Naive thymus-derived CD4-positive, alpha-beta T cell (primary cell): ENCODE results near the gene RPS25. TPM values are rescaled to one million over a fixed set of nuclear protein-coding genes. Genes with fewer than 3 reads are reported as not detected.

Source experiments
- ATAC-seq: fragments of 150-1000 bp; cut with Tn5 transposase; 2 replicates; pipeline ENCODE4 v1.10.0; 2021; ENCODE audit warnings: mild to moderate bottlenecking, moderate library complexity
- CTCF ChIA-PET: fragments of 350-600 bp; sonication (Branson Sonifier 250); formaldehyde crosslinking; loops from one replicate; lab custom pipeline; 2021; ENCODE audit warnings: antibody characterized with exemption; lab: Charles Lee
- POLR2A ChIA-PET: fragments of 350-600 bp; sonication (Branson Sonifier 250); formaldehyde crosslinking; loops from one replicate; lab custom pipeline; 2021; ENCODE audit warnings: antibody characterized with exemption, inconsistent platforms; lab: Charles Lee
- DNase-seq, 9 donors: peaks; one replicate each; pipeline versions ENCODE4 v3.0.0 to v3.0.0-alpha.2; 2020 to 2022; ENCODE audit warnings: mixed read lengths in 1 of 9
- H3K27ac ChIP-seq: one replicate; pipeline ENCODE4 v1.7.0; 2013; ENCODE audit warnings: mild to moderate bottlenecking, low read depth, low read length, moderate library complexity
- H3K27me3 ChIP-seq, 2 donors: one replicate each; pipeline ENCODE4 v1.7.0; 2013; ENCODE audit warnings: low read length in 2 of 2, mild to moderate bottlenecking in 2 of 2, moderate library complexity in 2 of 2; ENCODE audit not compliant: control insufficient read depth in 2 of 2, insufficient read depth in 2 of 2
- H3K36me3 ChIP-seq, 3 experiments: 1 replicate in 2 of 3; 2 replicates in 1 of 3; pipeline ENCODE4 v1.7.0; 2013; ENCODE audit warnings: low read length in 3 of 3, mild to moderate bottlenecking in 3 of 3, moderate library complexity in 1 of 3; ENCODE audit not compliant: insufficient read depth in 3 of 3, control insufficient read depth in 2 of 3
- H3K4me1 ChIP-seq, 2 donors: one replicate each; pipeline ENCODE4 v1.7.0; 2013; ENCODE audit warnings: low read length in 2 of 2, mild to moderate bottlenecking in 2 of 2, moderate library complexity in 1 of 2; ENCODE audit not compliant: control insufficient read depth in 2 of 2, insufficient read depth in 2 of 2
- H3K4me3 ChIP-seq: 2 replicates; pipeline ENCODE4 v1.7.0; 2013; ENCODE audit warnings: mild to moderate bottlenecking, low read length
- H3K9me3 ChIP-seq, 3 experiments: 1 replicate in 2 of 3; 2 replicates in 1 of 3; pipeline ENCODE4 v1.7.0; 2013; ENCODE audit warnings: low read length in 3 of 3; ENCODE audit not compliant: control insufficient read depth in 2 of 3
- H3K27ac Mint-ChIP-seq, 9 donors: one replicate each; pipeline ENCODE4 v1.8.0; 2020 to 2022; ENCODE audit warnings: mixed read lengths in 9 of 9, mild to moderate bottlenecking in 8 of 9, moderate library complexity in 5 of 9, inconsistent platforms in 2 of 9
- H3K27me3 Mint-ChIP-seq, 5 donors: one replicate each; pipeline ENCODE4 v1.8.0; 2021 to 2022; ENCODE audit warnings: mixed read lengths in 5 of 5, mild to moderate bottlenecking in 1 of 5
- H3K36me3 Mint-ChIP-seq, 5 donors: one replicate each; pipeline ENCODE4 v1.8.0; 2020 to 2022; ENCODE audit warnings: mixed read lengths in 5 of 5, mild to moderate bottlenecking in 3 of 5, inconsistent platforms in 1 of 5
- H3K4me1 Mint-ChIP-seq, 7 donors: one replicate each; pipeline ENCODE4 v1.8.0; 2020 to 2022; ENCODE audit warnings: mixed read lengths in 7 of 7, mild to moderate bottlenecking in 3 of 7, inconsistent platforms in 1 of 7
- H3K4me3 Mint-ChIP-seq, 10 donors: one replicate each; pipeline ENCODE4 v1.8.0; 2020 to 2022; ENCODE audit warnings: mild to moderate bottlenecking in 10 of 10, mixed read lengths in 10 of 10, moderate library complexity in 6 of 10, inconsistent platforms in 2 of 10
- H3K9me3 Mint-ChIP-seq, 11 donors: one replicate each; pipeline ENCODE4 v1.8.0; 2020 to 2022; ENCODE audit warnings: mixed read lengths in 11 of 11, mild to moderate bottlenecking in 4 of 11, inconsistent platforms in 1 of 11, moderate library complexity in 1 of 11
- intact Hi-C, 2 donors: fragments of 100-400 bp; cut with micrococcal nuclease; formaldehyde crosslinking; loops; one replicate each; pipeline ENCODE4 v1.15.1; 2023
- polyA plus RNA-seq, 2 donors: library from polyadenylated mRNA; unstranded; fragments of 300-500 nt; fragmentation: Illumina TruSeq; gene quantifications; one replicate each; pipeline ENCODE4 v1.2.3, GENCODE V29; 2021
- total RNA-seq, 6 experiments: library from RNA in 5 of 6; stranded (reverse) in 5 of 6; gene quantifications; 1 replicate in 5 of 6; 2 replicates in 1 of 6; pipeline ENCODE4 v1.2.3 and lab custom pipeline; 2021 to 2026

Gene RPS25
- total RNA-seq = 1,000 to 10,000 TPM; 1,535 to 3,042 (median 2,772) TPM
- polyA plus RNA-seq = 1,000 to 10,000 TPM; 4,222 to 6,094 TPM
- total RNA-seq (lab: John Stamatoyannopoulos, UW) = 1,112 reads per million, percentile 99 among the genes with 10 or more reads in this experiment

GRCh38 chr11:119018074-119018938, at the start of gene RPS25, which contains the start of gene TRAPPC4:
TSS of gene RPS25 (minus strand) at chr11:119018343. CDS start at chr11:119018284, 59 bp downstream.
TSS of gene TRAPPC4 (plus strand) at chr11:119018766. CDS start at chr11:119018796, 30 bp downstream.
- ChIA-PET CTCF (interaction anchor here (0.8 to 1.7 kb wide), 5 partner anchors 12 to 188 kb away, joined by 3 to 5 read pairs (median 3); partner anchors contain the start of genes CBL and SLC37A4), POLR2A (interaction anchor here (0.6 to 4.2 kb wide), 24 partner anchors 11 to 671 kb away, joined by 3 to 69 read pairs (median 4); partner anchors contain the start of genes ARCN1, C2CD2L, CENATAC and DDX6)
- peak within 1 kb of the TSS; percentile 96 to 100 (median 98) for H3K4me3 Mint-ChIP-seq
- ATAC-seq (peak; percentile 93), DNase-seq (peak; percentile 87 to 98 (median 96))
- Histone ChIP-seq H3K27me3 (no peaks in the 10 kb centered on the region), H3K4me3 (peak within 1 kb of the TSS; percentile 89), H3K4me1 (peaks cover 30 to 32% of the 10 kb centered on the region in 2 donors), H3K9me3 (peaks cover 0 to 3% (median 0%) of the 10 kb centered on the region in 3 experiments), H3K27ac (peak within 1 kb of the TSS; percentile 98), H3K36me3 (peaks cover 21 to 60% (median 29%) of the 10 kb centered on the region in 3 experiments)
- intact Hi-C loops = loop anchor here (1.0 to 5.0 kb wide), 18 partner anchors 12 to 446 kb away; partner anchors contain the start of genes CENATAC (in 2 of the 2), HINFP (in 2 of the 2), HYOU1 (in 2 of the 2) and SLC37A4 (in 2 of the 2)
- H3K9me3 Mint-ChIP-seq = peaks cover 0 to 2% (median 0%) of the 10 kb centered on the region in 11 donors
- no peaks in the 10 kb centered on the region for H3K27me3 Mint-ChIP-seq
- peak within 1 kb of the TSS; percentile 99 to 100 (median 100) for H3K27ac Mint-ChIP-seq
- peaks cover 21 to 75% (median 50%) of the 10 kb centered on the region in 7 donors for H3K4me1 Mint-ChIP-seq
- H3K36me3 Mint-ChIP-seq = peaks cover 3 to 50% (median 36%) of the 10 kb centered on the region in 5 donors

GRCh38 chr11:119067371-119068222, 49.5 kb upstream of the RPS25 start, which contains the start of gene VPS11:
TSS of gene VPS11 (plus strand) at chr11:119067818. CDS start at chr11:119067824, 6 bp downstream.
- Mint-ChIP-seq H3K27ac (peak within 1 kb of the TSS; percentile 92 to 100 (median 97)), H3K9me3 (no peaks in the 10 kb centered on the region), H3K27me3 (no peaks in the 10 kb centered on the region), H3K4me3 (peak within 1 kb of the TSS; percentile 90 to 100 (median 95)), H3K36me3 (peaks cover under 1 to 11% (median 5%) of the 10 kb centered on the region in 5 donors), H3K4me1 (peaks cover 26 to 59% (median 47%) of the 10 kb centered on the region in 7 donors)
- peaks cover 18 to 23% of the 10 kb centered on the region in 2 donors for H3K4me1 ChIP-seq
- intact Hi-C loops = loop anchor here (1.0 to 2.0 kb wide), 14 partner anchors 10 to 256 kb away; partner anchors contain the start of genes DPAGT1 (in 2 of the 2), HINFP (in 2 of the 2), HYOU1 (in 2 of the 2) and RPS25 (in 2 of the 2)
- no peaks in the 10 kb centered on the region for H3K9me3 ChIP-seq
- POLR2A ChIA-PET = interaction anchor here (0.6 to 4.7 kb wide), 40 partner anchors 11 to 271 kb away, joined by 3 to 63 read pairs (median 4); partner anchors contain the start of genes C2CD2L, DPAGT1, HINFP and HMBS
- CTCF ChIA-PET = interaction anchor here (0.6 to 1.5 kb wide), 11 partner anchors 11 to 256 kb away, joined by 3 to 8 read pairs (median 4); partner anchors contain the start of gene HYOU1
- ATAC-seq = peak; percentile 93
- peak within 1 kb of the TSS; percentile 96 for H3K27ac ChIP-seq
- peaks cover 0 to 31% (median 17%) of the 10 kb centered on the region in 3 experiments for H3K36me3 ChIP-seq
- DNase-seq = peak; percentile 81 to 98 (median 97)
- H3K4me3 ChIP-seq = peak within 1 kb of the TSS; percentile 93
- H3K27me3 ChIP-seq = no peaks in the 10 kb centered on the region

GRCh38 chr11:119065369-119065768, 47.2 kb upstream of the RPS25 start:
- ATAC-seq (no peak), DNase-seq (peak in 7 of 9 donors; percentile 35 to 65 (median 54))
- no peaks in the 10 kb centered on the region for H3K9me3 ChIP-seq
- peaks cover 18 to 23% of the 10 kb centered on the region in 2 donors for H3K4me1 ChIP-seq
- no peaks in the 10 kb centered on the region for H3K27me3 ChIP-seq
- H3K27ac Mint-ChIP-seq = peak overlapping the region in 8 of 9 donors; percentile 36 to 100 (median 78)
- H3K36me3 ChIP-seq = peaks cover 0 to 10% (median 3%) of the 10 kb centered on the region in 3 experiments
- ChIA-PET CTCF (no interaction called here), POLR2A (interaction anchor here (0.6 to 4.7 kb wide), 8 partner anchors 9 to 272 kb away, joined by 3 to 63 read pairs (median 3); partner anchors contain the start of genes DPAGT1 and HYOU1)
- H3K27me3 Mint-ChIP-seq = no peaks in the 10 kb centered on the region
- peaks cover 24 to 52% (median 42%) of the 10 kb centered on the region in 7 donors for H3K4me1 Mint-ChIP-seq
- H3K4me3 ChIP-seq = no peak overlapping the region
- intact Hi-C loops = loop anchor here (1.0 kb wide), 3 partner anchors 132 to 258 kb away; no protein-coding TSS in a partner anchor
- no peaks in the 10 kb centered on the region for H3K9me3 Mint-ChIP-seq
- H3K36me3 Mint-ChIP-seq = peaks cover 0 to 8% (median 4%) of the 10 kb centered on the region in 5 donors
- H3K27ac ChIP-seq = peak overlapping the region; percentile 51
- peak overlapping the region; percentile 40 to 94 (median 59) for H3K4me3 Mint-ChIP-seq

GRCh38 chr11:119062779-119063178, 44.6 kb upstream of the RPS25 start:
- Mint-ChIP-seq H3K4me3 (no peak overlapping the region), H3K9me3 (no peaks in the 10 kb centered on the region), H3K4me1 (peaks cover 25 to 42% (median 36%) of the 10 kb centered on the region in 7 donors), H3K27me3 (no peaks in the 10 kb centered on the region), H3K36me3 (peaks cover 0 to 4% (median 0%) of the 10 kb centered on the region in 5 donors), H3K27ac (no peak overlapping the region)
- H3K4me1 ChIP-seq = peaks cover 18 to 21% of the 10 kb centered on the region in 2 donors
- ChIA-PET CTCF (interaction anchor here (1.0 to 1.7 kb wide), 3 partner anchors 40 to 754 kb away, joined by 3 to 4 read pairs (median 3); no protein-coding TSS in a partner anchor), POLR2A (interaction anchor here (0.6 to 1.6 kb wide), 3 partner anchors 21 to 160 kb away, joined by 3 to 5 read pairs (median 4); no protein-coding TSS in a partner anchor)
- intact Hi-C loops = no loop called here
- no peaks in the 10 kb centered on the region for H3K36me3 ChIP-seq
- no peaks in the 10 kb centered on the region for H3K9me3 ChIP-seq
- no peak overlapping the region for H3K4me3 ChIP-seq
- ATAC-seq = no peak
- DNase-seq = no peak
- no peak overlapping the region for H3K27ac ChIP-seq
- H3K27me3 ChIP-seq = no peaks in the 10 kb centered on the region

- Mint-ChIP-seq H3K27me3 (no peaks in the 10 kb centered on the region), H3K9me3 (no peaks in the 10 kb centered on the region), H3K4me3 (no peak overlapping the region), H3K27ac (peak overlapping the region in 1 of 9 donors; percentile 72), H3K36me3 (peaks cover 0 to 2% (median 0%) of the 10 kb centered on the region in 5 donors), H3K4me1 (peaks cover 22 to 34% (median 31%) of the 10 kb centered on the region in 7 donors)
- intact Hi-C loops = no loop called here
- Histone ChIP-seq H3K27me3 (no peaks in the 10 kb centered on the region), H3K27ac (no peak overlapping the region), H3K4me3 (no peak overlapping the region), H3K36me3 (no peaks in the 10 kb centered on the region), H3K9me3 (no peaks in the 10 kb centered on the region), H3K4me1 (peaks cover 13 to 17% of the 10 kb centered on the region in 2 donors)
- CTCF ChIA-PET = interaction anchor here (0.6 to 1.1 kb wide), 3 partner anchors 217 to 658 kb away, joined by 3 to 7 read pairs (median 3); no protein-coding TSS in a partner anchor
- ATAC-seq (no peak), DNase-seq (no peak)
- POLR2A ChIA-PET = interaction anchor here (0.6 to 2.0 kb wide), 5 partner anchors 25 to 62 kb away, joined by 3 to 7 read pairs (median 3); no protein-coding TSS in a partner anchor
These were observed 43.1 kb upstream of the RPS25 start for GRCh38 chr11:119061256-119061655.
